HTR-8/SVneo (cell line): ENCODE results near the gene RFC4.

ENCODE experiments used
- DNase-seq: peaks from one replicate; pipeline ENCODE4 v3.0.0; 2011; ENCODE audit warnings: low spot score, mixed read lengths; ENCODE audit not compliant: insufficient read length
- FAIRE-seq: peaks from 2 replicates; lab custom pipeline; 2011; peaks lifted over from hg19 to GRCh38; lab: Jason Lieb, UNC

Gene RFC4

DNA sequence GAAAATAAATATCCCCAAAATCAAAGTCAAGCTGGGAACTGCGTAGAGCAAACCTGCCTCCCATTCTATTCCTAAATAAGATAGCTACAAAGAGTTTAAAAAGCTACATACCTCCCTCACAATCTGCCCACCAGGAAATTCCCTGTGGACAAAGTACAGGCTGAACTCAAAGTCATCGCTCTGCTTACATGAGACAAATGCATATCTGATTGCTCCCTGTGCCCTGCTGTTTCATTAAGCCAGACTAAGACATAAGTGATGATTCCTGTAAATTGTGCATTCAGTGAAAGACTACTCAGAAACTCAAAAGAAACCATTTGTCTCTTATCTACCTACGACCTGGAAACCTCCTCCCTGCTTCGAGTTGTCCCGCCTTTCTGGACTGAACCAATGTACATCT is 51.4 kb downstream of the RFC4 start:
- no peak for FAIRE-seq
- no peak for DNase-seq

DNA sequence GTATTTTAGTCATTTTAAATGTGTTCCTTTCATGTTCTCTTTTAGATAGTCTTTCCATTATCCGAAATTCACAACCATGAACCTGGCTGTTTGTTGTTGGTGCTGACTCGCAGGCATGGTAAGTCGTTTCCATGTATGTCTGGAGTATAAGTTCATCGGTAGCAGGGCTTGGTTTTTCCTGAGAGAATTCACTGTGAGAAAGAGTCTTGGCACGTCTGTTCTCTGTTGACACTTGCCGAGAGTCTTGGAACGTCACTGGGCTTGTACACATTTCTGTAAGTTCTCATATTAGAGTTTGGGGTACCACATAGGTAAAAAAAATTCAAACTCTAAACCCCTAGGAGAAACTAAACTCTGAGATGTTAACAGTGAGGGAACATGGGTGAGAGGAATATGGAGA is 52.3 kb downstream of the RFC4 start:
- no peak for DNase-seq
- FAIRE-seq, result no peak

DNA sequence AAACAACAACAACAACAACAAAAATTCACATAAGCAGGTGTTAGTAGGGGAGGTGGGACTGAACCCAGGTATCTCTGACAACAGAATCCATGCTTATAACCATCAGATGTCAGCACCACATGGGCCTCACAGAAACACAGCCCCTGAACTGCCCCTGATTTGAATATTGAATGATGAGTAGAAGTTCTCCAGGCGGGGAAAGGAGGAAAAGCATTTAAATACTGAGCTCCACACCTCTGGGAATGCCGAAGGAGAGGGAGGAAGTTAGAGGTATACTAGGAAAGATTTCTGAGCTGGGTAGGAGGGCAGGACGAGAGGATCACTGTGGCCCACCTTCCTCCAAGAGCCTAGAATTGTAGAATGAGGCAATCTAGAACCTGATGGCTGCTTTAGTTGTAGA is 54.8 kb downstream of the RFC4 start:
- no peak for DNase-seq
- FAIRE-seq, result no peak

DNA sequence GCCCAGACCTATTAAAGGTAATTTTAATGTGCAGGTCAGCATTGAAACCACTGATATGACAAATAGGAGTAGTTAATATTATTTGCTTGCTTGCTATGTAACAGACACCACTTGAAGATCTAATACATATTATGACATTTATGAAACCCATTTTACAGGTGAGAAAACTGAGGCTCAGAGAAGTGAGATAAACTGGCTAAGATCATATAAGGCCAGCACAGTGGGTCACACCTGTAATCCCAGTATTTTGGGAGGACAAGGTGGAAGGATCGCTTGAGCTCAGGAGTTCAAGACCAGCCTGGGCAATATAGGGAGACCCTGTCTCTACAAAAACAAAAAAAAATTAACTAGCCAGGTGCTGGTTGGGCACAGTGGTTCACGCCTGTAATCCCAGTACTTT is 56.0 kb downstream of the RFC4 start:
- DNase-seq (no peak), FAIRE-seq (no peak)

DNA sequence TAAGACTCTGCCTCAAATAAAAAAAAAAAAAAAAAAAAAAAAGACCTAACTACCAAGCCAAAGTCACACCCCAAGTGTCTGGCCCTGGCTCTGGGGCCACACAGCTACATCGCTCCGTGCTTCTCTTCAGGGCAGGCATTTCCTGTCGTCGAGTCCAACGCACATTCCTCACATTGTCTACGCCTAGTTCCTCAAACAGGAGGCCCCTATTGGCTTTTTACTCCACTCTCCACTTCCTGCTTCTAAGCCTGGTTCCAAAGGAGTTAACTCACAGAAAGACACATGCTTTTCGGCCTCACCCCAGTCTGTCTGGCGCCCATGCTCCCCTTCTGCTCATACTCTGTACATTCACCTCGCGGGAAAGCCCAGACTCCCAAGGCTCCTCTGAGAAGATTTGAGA is 60.3 kb downstream of the RFC4 start:
- peak; percentile 88 for DNase-seq
- no peak for FAIRE-seq

DNA sequence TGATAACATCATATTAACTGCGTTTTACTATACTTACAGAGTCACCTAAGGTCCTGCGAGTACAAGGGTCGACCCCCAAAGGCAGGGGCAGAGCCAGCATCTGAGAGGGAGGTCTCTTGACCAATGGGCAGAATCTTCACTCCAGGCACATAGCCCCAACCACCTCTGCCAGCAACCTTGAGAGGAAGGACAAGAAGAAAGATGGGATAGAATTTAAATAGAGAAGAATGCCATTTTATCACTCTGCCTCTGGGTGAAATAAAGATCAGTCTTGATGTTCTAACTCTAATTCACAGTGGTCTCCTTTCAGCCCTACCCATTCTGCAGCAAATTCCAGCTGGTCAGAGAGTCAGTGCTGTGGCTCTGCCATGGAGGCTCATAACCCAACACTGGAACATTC is 62.6 kb downstream of the RFC4 start:
- FAIRE-seq (no peak), DNase-seq (no peak)

DNA sequence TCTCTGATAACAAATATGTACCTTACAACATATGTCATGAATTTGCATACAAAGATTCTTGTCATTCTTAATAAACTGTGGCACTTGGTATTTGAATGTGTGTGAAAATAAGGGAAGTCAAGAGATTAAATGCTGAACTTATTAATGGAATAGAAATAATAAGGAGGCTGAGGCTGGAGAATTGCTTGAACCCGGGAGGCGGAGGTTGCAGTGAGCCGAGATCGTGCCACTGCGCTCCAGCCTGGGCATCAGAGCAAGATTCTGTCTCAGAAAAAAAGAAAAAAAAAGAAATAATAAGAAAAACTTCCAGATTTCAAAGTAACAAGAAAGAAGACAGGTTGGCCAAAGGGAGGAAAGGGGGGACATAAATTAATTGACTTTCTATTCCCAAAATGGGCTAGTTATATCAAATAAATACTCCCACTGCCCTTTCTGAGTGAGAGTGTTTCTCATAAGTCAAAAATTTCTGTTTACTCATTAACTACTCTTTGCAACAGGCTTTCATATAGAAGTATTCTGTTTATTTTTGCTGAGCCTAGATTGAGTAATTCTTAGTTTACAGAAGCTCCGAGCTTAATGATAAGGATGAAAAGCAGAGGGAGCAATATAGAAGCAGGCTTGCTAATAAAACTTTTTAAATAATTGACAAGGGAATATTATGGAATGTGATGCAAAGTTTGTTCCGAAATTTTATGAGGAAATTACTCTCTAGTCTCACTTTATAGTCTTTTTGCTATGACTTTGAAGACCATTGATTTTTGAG is 63.5 kb downstream of the RFC4 start:
- FAIRE-seq, result no peak
- DNase-seq, result no peak
